Panc1 (cell line): ENCODE measurements around the gene LRRC38. TPM values are rescaled to one million over a fixed set of nuclear protein-coding genes. Genes with fewer than 3 reads are reported as not detected.

Experiments used
- ATAC-seq: fragments of 200-7000 bp; cut with Tn5 transposase; 2 replicates; pipeline ENCODE4 v1.9.1; 2020; ENCODE audit warnings: mild to moderate bottlenecking, moderate library complexity
- BruUV-seq: library from RNA; stranded (reverse); fragments of 400-500 nt; replicated peaks from 2 replicates; lab custom pipeline; 2021; lab: Mats Ljungman, UMichigan
- CTCF ChIA-PET: fragments of 300-600 bp; sonication (Branson Sonifier 250); formaldehyde crosslinking; loops from one replicate; lab custom pipeline; 2022; ENCODE audit warnings: antibody characterized with exemption; lab: Charles Lee
- POLR2A ChIA-PET: fragments of 300-600 bp; sonication (Branson Sonifier 250); formaldehyde crosslinking; loops from one replicate; lab custom pipeline; 2022; ENCODE audit warnings: antibody characterized with exemption; lab: Charles Lee
- DNase-seq: peaks from one replicate; pipeline ENCODE4 v3.0.0-alpha.2; 2010; ENCODE audit warnings: low read depth, low spot score
- H3K27ac ChIP-seq: 2 replicates; pipeline ENCODE4 v1.5.1; 2011; ENCODE audit warnings: mild to moderate bottlenecking, low read length, inconsistent platforms
- H3K27me3 ChIP-seq: fragments of 200-500 bp; sonication (Bioruptor generic); 2 replicates; pipeline ENCODE4 v1.6.0; 2014; ENCODE audit warnings: low read length, inconsistent platforms; ENCODE audit not compliant: control insufficient read depth, insufficient read depth
- H3K36me3 ChIP-seq: fragments of 200-500 bp; sonication (Bioruptor generic); 2 replicates; pipeline ENCODE4 v1.5.1; 2014; ENCODE audit warnings: inconsistent platforms, mild to moderate bottlenecking, low read length, moderate library complexity; ENCODE audit not compliant: control insufficient read depth, insufficient read depth
- H3K4me1 ChIP-seq: 2 replicates; pipeline ENCODE4 v1.5.1; 2011; ENCODE audit warnings: inconsistent platforms, mild to moderate bottlenecking, low read length, moderate library complexity; ENCODE audit not compliant: control insufficient read depth, insufficient read depth
- H3K4me3 ChIP-seq, 2 experiments: 2 replicates each; pipeline ENCODE4 v1.5.1; 2011 to 2012; ENCODE audit warnings: low read depth in 2 of 2, low read length in 2 of 2, mild to moderate bottlenecking in 2 of 2, inconsistent platforms in 1 of 2, moderate library complexity in 1 of 2
- H3K9me3 ChIP-seq: fragments of 200-500 bp; sonication (Bioruptor generic); 2 replicates; pipeline ENCODE4 v1.5.1; 2014; ENCODE audit warnings: low read depth, mild to moderate bottlenecking, inconsistent platforms, low read length, moderate library complexity; ENCODE audit not compliant: control insufficient read depth, insufficient read depth
- CTCF ChIP-seq: fragments of 450-650 bp; IDR thresholded peaks from 2 replicates; pipeline ENCODE4 v1.5.1; 2017; ENCODE audit warnings: mild to moderate bottlenecking
- POLR2AphosphoS5 ChIP-seq: IDR thresholded peaks from 2 replicates; pipeline ENCODE4 v1.6.1; 2012; ENCODE audit warnings: mild to moderate bottlenecking, low read depth, low read length, moderate library complexity
- REST ChIP-seq, 2 experiments: IDR thresholded peaks; 2 replicates each; pipeline ENCODE4 v1.6.1; 2011 to 2012; ENCODE audit warnings: low read depth in 2 of 2, control low read depth in 1 of 2, low read length in 1 of 2, mild to moderate bottlenecking in 1 of 2, moderate library complexity in 1 of 2; ENCODE audit not compliant: insufficient read depth in 1 of 2
- SIN3A ChIP-seq: IDR thresholded peaks from 2 replicates; pipeline ENCODE4 v1.6.1; 2012; ENCODE audit warnings: low read depth, mild to moderate bottlenecking, low read length, moderate library complexity, borderline replicate concordance; ENCODE audit not compliant: insufficient read depth
- TCF7L2 ChIP-seq: IDR thresholded peaks from 2 replicates; pipeline ENCODE4 v1.6.1; 2011; ENCODE audit warnings: mild to moderate bottlenecking, low read depth, low read length, inconsistent platforms
- in situ Hi-C: cut with HindIII; loops from 2 replicates; pipeline ENCODE4 v1.10.0; 2016; ENCODE audit warnings: low sequenced_read_pairs, low pct_unique_long_range_greater_than_20kb
- intact Hi-C: fragments of 100-400 bp; cut with micrococcal nuclease; formaldehyde crosslinking; loops from one replicate; pipeline ENCODE4 v1.10.0; 2022; ENCODE audit not compliant: unreplicated experiment
- total RNA-seq: library from RNA; stranded (reverse); gene quantifications from one replicate; pipeline ENCODE4 v1.2.1, GENCODE V29; 2021; ENCODE audit not compliant: unreplicated experiment

LRRC38 gene
- total RNA-seq, 1 experiment from 2014 or later = not detected

- Histone ChIP-seq H3K27ac (no peak overlapping the region), H3K9me3 (no peaks in the 10 kb centered on the region), H3K4me1 (no peaks in the 10 kb centered on the region), H3K4me3 (no peak overlapping the region), H3K36me3 (no peaks in the 10 kb centered on the region), H3K27me3 (no peaks in the 10 kb centered on the region)
- no TSS peak for BruUV-seq
- no peak for DNase-seq
- intact Hi-C loops = no loop called here
- POLR2A ChIA-PET = no interaction called here
- in situ Hi-C loops = no loop called here
- ATAC-seq = no peak
- CTCF ChIA-PET = no interaction called here
- no peak for TF ChIP-seq TCF7L2
- TF ChIP-seq POLR2AphosphoS5 = no peak
- TF ChIP-seq SIN3A = no peak
Observed at GRCh38 chr1:13536571-13536970, 22.8 kb upstream of the LRRC38 start.

GRCh38 chr1:13535227-13535626 is 21.4 kb upstream of the LRRC38 start:
- no peak for DNase-seq
- H3K4me1 ChIP-seq = no peaks in the 10 kb centered on the region
- CTCF ChIA-PET = no interaction called here
- BruUV-seq = no TSS peak
- no peak for ATAC-seq
- H3K4me3 ChIP-seq = no peak overlapping the region
- H3K36me3 ChIP-seq = no peaks in the 10 kb centered on the region
- TF ChIP-seq SIN3A (no peak), TCF7L2 (no peak), REST (IDR thresholded peaks at IDR 0.05; ENCODE audit: insufficient read depth in 1 of 2, low read depth in 2 of 2, low read length in 1 of 2) (no peak), POLR2AphosphoS5 (no peak), CTCF (no peak)
- in situ Hi-C loops = no loop called here
- H3K27ac ChIP-seq = no peak overlapping the region
- POLR2A ChIA-PET = no interaction called here
- H3K9me3 ChIP-seq = no peaks in the 10 kb centered on the region
- H3K27me3 ChIP-seq = no peaks in the 10 kb centered on the region
- intact Hi-C loops = no loop called here

GRCh38 chr1:13528320-13528719 is 14.5 kb upstream of the LRRC38 start:
- BruUV-seq = no TSS peak
- Histone ChIP-seq H3K27ac (no peak overlapping the region), H3K9me3 (no peaks in the 10 kb centered on the region), H3K4me1 (no peaks in the 10 kb centered on the region; the same call in 1 of the 2 replicates), H3K27me3 (no peaks in the 10 kb centered on the region), H3K36me3 (no peaks in the 10 kb centered on the region), H3K4me3 (no peak overlapping the region)
- POLR2A ChIA-PET = no interaction called here
- no peak for TF ChIP-seq REST (IDR thresholded peaks at IDR 0.05; ENCODE audit: insufficient read depth in 1 of 2, low read depth in 2 of 2, low read length in 1 of 2)
- peak; percentile 21; the same call in 1 of the 2 replicates for ATAC-seq
- intact Hi-C loops (no loop called here), in situ Hi-C loops (no loop called here)
- CTCF ChIA-PET = no interaction called here
- no peak for DNase-seq
